GM12892 (cell line): ENCODE data around the gene INF2.

Experiments used
- POLR2A ChIP-seq: IDR thresholded peaks from 2 replicates; pipeline ENCODE4 v1.6.1; 2011; ENCODE audit warnings: low read depth, low read length, control low read depth
- POLR2AphosphoS5 ChIP-seq: IDR thresholded peaks from 2 replicates; pipeline ENCODE4 v1.6.1; 2011; ENCODE audit warnings: low read depth, low read length, control low read depth
- TAF1 ChIP-seq: IDR thresholded peaks from 2 replicates; pipeline ENCODE4 v1.6.1; 2011; ENCODE audit warnings: low read depth, mild to moderate bottlenecking, control low read depth, low read length, borderline replicate concordance

GRCh38 chr14:104757238-104757585, 67.8 kb downstream of the INF2 start:
- TF ChIP-seq POLR2A, result no peak
- no peak for TF ChIP-seq TAF1
- TF ChIP-seq POLR2AphosphoS5, result no peak
